ENCODE results near the gene MYOM1.
A peak's percentile ranks its signal among the peaks of the same experiment; 100 is the strongest.

The MYOM1 gene

GRCh38 chr18:3135536-3135935, 84.2 kb downstream of the MYOM1 start:
- no peak overlapping the region for H3K4me3 ChIP-seq (ENCODE audit: low read depth, low read length)
- DNase-seq (ENCODE audit: low read depth) = no peak
- no peak for TF ChIP-seq CTCF (IDR thresholded peaks at IDR 0.05; ENCODE audit: insufficient read depth, low read depth, low read length, missing control alignments)

- H3K4me3 ChIP-seq (ENCODE audit: low read depth, low read length) = no peak overlapping the region
- no peak for TF ChIP-seq CTCF (IDR thresholded peaks at IDR 0.05; ENCODE audit: insufficient read depth, low read depth, low read length, missing control alignments)
- no peak for DNase-seq (ENCODE audit: low read depth)
Measured at GRCh38 chr18:3132700-3133099, 87.1 kb downstream of the MYOM1 start.

- no peak for TF ChIP-seq CTCF (IDR thresholded peaks at IDR 0.05; ENCODE audit: insufficient read depth, low read depth, low read length, missing control alignments)
- H3K4me3 ChIP-seq (ENCODE audit: low read depth, low read length) = no peak overlapping the region
Measured at GRCh38 chr18:3130344-3130743, 89.4 kb downstream of the MYOM1 start.

GRCh38 chr18:3129053-3129864, 90.5 kb downstream of the MYOM1 start:
- no peak overlapping the region for H3K4me3 ChIP-seq (ENCODE audit: low read depth, low read length)
- TF ChIP-seq CTCF (IDR thresholded peaks at IDR 0.05; ENCODE audit: insufficient read depth, low read depth, low read length, missing control alignments) = peak; percentile 94
- peak; percentile 87 for DNase-seq (ENCODE audit: low read depth)

More at GRCh38 chr18:3130344-3130743, 89.4 kb downstream of the MYOM1 start:
- no peak for DNase-seq (ENCODE audit: low read depth)

GRCh38 chr18:3126457-3127097, 93.2 kb downstream of the MYOM1 start:
- no peak overlapping the region for H3K4me3 ChIP-seq (ENCODE audit: low read depth, low read length)
- no peak for TF ChIP-seq CTCF (IDR thresholded peaks at IDR 0.05; ENCODE audit: insufficient read depth, low read depth, low read length, missing control alignments)
- DNase-seq (ENCODE audit: low read depth) = no peak

- no peak for DNase-seq (ENCODE audit: low read depth)
Measured at GRCh38 chr18:3124822-3125221, 94.9 kb downstream of the MYOM1 start.

More at GRCh38 chr18:3124822-3125221, 94.9 kb downstream of the MYOM1 start:
- no peak overlapping the region for H3K4me3 ChIP-seq (ENCODE audit: low read depth, low read length)
- no peak for TF ChIP-seq CTCF (IDR thresholded peaks at IDR 0.05; ENCODE audit: insufficient read depth, low read depth, low read length, missing control alignments)
